Gastroesophageal sphincter (tissue), 3 donors: ENCODE results near the gene PTGES.

Source experiments
- EP300 ChIP-seq: sonication (generic); formaldehyde crosslinking; IDR thresholded peaks from one replicate; pipeline ENCODE4 v1.6.1; 2017; ENCODE audit warnings: antibody characterized with exemption, mild to moderate bottlenecking
- TF ChIP-seq, protein P1 (sequence below), 4 experiments: fragments of 200-600 bp in 2 of 4; fragments of 450-650 bp in 2 of 4; sonication (generic) in 1 of 4; IDR thresholded peaks; one replicate each; pipeline ENCODE4 v1.5.1; 2017 to 2019; ENCODE audit warnings: antibody characterized with exemption in 4 of 4, mild to moderate bottlenecking in 2 of 4, moderate library complexity in 2 of 4

DNA sequence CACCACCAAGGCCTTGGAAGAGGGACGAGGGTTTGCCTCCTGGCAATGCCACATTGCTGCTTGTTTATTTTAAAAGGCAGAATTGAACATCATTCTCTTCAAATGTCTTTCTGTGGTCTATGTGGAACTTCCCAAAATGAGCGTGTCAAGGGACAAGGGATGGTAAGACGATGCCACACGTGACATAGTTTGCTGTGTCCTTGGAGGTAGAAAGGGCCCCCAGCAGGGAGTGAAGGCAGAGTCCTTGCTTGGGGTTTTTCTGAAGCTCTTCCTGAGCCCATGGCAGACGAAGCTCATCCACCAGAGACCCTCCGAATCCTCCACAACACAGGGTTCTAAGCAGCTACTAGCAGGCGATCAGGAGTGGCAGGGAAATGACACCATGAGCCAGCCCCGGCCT lies 59.1 kb downstream of the PTGES start:
- TF ChIP-seq, protein P1, sequence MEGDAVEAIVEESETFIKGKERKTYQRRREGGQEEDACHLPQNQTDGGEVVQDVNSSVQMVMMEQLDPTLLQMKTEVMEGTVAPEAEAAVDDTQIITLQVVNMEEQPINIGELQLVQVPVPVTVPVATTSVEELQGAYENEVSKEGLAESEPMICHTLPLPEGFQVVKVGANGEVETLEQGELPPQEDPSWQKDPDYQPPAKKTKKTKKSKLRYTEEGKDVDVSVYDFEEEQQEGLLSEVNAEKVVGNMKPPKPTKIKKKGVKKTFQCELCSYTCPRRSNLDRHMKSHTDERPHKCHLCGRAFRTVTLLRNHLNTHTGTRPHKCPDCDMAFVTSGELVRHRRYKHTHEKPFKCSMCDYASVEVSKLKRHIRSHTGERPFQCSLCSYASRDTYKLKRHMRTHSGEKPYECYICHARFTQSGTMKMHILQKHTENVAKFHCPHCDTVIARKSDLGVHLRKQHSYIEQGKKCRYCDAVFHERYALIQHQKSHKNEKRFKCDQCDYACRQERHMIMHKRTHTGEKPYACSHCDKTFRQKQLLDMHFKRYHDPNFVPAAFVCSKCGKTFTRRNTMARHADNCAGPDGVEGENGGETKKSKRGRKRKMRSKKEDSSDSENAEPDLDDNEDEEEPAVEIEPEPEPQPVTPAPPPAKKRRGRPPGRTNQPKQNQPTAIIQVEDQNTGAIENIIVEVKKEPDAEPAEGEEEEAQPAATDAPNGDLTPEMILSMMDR (IDR thresholded peaks at IDR 0.05), result no peak
- TF ChIP-seq EP300, result no peak
